Measurements from ENCODE around the gene KIAA0040. TPM values are rescaled to one million over a fixed set of nuclear protein-coding genes. Genes with fewer than 3 reads are reported as not detected.

KIAA0040 gene
- total RNA-seq, 6 donors from 2014 or later: 23.0 to 58.7 (median 36.1) TPM

DNA sequence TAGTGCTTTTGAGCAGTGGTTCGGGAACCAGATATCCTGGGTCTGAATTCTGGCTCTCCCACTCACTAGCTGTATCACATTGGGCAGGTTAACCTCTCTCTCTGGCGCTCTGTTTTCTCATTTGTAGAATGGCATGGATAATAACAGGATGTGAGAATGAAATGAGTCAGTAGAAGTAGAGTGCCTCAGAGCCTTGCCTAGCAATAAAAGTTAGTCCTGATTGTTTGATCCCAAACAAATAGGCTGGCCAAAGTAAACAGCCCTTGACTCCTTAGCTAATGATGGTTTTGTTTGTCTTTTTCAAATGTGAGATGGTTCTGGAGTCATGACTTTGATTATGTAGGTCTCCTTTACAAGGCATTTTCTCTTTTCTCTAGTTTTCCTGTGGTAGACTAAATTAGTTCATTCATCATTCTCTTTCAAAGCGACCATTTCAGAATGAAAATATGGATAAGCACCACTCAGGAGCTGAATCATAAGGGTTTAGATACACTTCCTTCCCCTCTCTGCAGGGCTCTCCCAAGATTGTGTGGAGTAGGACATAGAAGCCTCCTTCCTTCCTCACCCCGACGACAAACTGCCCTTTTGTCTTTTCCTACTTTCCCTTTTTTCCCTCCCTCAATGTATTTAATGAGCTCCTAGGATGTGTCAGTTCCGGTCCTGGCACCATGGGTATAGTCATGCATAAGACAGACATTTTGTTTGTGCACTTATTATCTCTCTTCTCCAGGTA is 23.1 kb downstream of the KIAA0040 start:
- H3K4me3 ChIP-seq: no peak overlapping the region
- WGBS, 2 donors: 58 to 61% methylated on average over 6 of the region's 6 CpGs
- peaks cover 16 to 72% (median 22%) of the 10 kb centered on the region in 4 donors for H3K36me3 ChIP-seq
- H3K9me3 ChIP-seq: no peaks in the 10 kb centered on the region
- no peak for TF ChIP-seq POLR2A (IDR thresholded peaks at IDR 0.05)
- TF ChIP-seq, protein P1, sequence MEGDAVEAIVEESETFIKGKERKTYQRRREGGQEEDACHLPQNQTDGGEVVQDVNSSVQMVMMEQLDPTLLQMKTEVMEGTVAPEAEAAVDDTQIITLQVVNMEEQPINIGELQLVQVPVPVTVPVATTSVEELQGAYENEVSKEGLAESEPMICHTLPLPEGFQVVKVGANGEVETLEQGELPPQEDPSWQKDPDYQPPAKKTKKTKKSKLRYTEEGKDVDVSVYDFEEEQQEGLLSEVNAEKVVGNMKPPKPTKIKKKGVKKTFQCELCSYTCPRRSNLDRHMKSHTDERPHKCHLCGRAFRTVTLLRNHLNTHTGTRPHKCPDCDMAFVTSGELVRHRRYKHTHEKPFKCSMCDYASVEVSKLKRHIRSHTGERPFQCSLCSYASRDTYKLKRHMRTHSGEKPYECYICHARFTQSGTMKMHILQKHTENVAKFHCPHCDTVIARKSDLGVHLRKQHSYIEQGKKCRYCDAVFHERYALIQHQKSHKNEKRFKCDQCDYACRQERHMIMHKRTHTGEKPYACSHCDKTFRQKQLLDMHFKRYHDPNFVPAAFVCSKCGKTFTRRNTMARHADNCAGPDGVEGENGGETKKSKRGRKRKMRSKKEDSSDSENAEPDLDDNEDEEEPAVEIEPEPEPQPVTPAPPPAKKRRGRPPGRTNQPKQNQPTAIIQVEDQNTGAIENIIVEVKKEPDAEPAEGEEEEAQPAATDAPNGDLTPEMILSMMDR (IDR thresholded peaks at IDR 0.05): no peak
- H3K4me1 ChIP-seq: peaks cover 11 to 27% (median 22%) of the 10 kb centered on the region in 4 donors
- no peaks in the 10 kb centered on the region for H3K27me3 ChIP-seq
- no peak for DNase-seq
- no peak for ATAC-seq (ENCODE audit: low FRiP score in 2 of 2)
- peak overlapping the region in 1 of 4 donors; percentile 46 for H3K27ac ChIP-seq

DNA sequence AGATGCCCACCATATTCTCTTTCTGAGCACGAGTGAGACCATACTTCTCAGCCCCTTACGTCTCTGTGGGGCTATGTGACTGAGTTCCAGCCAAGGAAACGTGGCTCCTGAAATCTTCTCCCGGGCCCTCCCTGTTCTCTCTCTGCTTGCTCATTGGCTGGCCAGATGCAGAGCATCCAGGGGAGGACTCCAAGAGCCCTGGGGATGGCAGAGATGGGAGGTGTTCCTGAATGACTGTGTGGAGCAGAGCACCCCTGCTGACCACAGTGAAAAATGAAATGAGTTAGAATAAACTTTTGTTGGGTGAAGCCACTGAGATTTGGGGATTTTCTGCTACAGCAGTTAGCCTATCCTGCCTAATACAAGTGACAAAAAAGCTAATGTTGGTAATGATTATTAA is 23.8 kb downstream of the KIAA0040 start:
- peak overlapping the region in 1 of 4 donors; percentile 46 for H3K27ac ChIP-seq

DNA sequence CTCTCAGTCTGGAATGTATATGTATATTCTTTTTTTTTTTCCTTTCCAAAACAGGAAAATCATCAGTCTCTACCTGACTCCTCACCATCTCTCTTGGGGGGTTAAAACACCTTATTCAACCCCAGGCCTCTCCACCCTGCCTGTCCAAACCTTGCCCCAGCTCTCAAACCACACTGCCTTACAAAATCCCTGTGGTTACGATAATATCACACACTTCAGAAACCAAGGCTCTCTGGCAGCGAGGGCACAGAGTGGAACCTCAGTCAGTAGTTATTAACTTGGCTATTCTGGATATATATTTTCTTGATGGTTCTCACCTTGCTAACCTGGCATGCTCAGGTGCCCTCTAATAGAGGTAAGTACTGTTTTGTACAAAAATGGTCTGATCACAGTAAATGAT is 24.7 kb downstream of the KIAA0040 start:
- no peak overlapping the region for H3K4me3 ChIP-seq
- peak overlapping the region in 1 of 4 donors; percentile 15 for H3K27ac ChIP-seq
- H3K4me1 ChIP-seq: peaks cover 7 to 26% (median 20%) of the 10 kb centered on the region in 4 donors
- ATAC-seq (ENCODE audit: low FRiP score in 2 of 2) (no peak), DNase-seq (no peak)
- no peaks in the 10 kb centered on the region for H3K9me3 ChIP-seq
- H3K36me3 ChIP-seq: peaks cover 20 to 74% (median 37%) of the 10 kb centered on the region in 4 donors
- WGBS, 2 donors: 81 to 85% methylated on average over 2 of the region's 2 CpGs
- H3K27me3 ChIP-seq: no peaks in the 10 kb centered on the region
- TF ChIP-seq, protein P1 (IDR thresholded peaks at IDR 0.05): no peak
- TF ChIP-seq POLR2AphosphoS5 (IDR thresholded peaks at IDR 0.05): no peak
- TF ChIP-seq EP300 (IDR thresholded peaks at IDR 0.05): no peak
- no peak for TF ChIP-seq POLR2A (IDR thresholded peaks at IDR 0.05)

More for the DNA sequence above, 23.8 kb downstream of the KIAA0040 start:
- H3K36me3 ChIP-seq: peaks cover 19 to 74% (median 28%) of the 10 kb centered on the region in 4 donors
- no peak overlapping the region for H3K4me3 ChIP-seq
- no peak for ATAC-seq (ENCODE audit: low FRiP score in 2 of 2)
- no peaks in the 10 kb centered on the region for H3K9me3 ChIP-seq
- TF ChIP-seq POLR2AphosphoS5 (IDR thresholded peaks at IDR 0.05) (no peak), EP300 (IDR thresholded peaks at IDR 0.05) (no peak)
- no peak for DNase-seq
- H3K27me3 ChIP-seq: no peaks in the 10 kb centered on the region
- 88 to 94% methylated on average over 4 of the region's 4 CpGs for WGBS, 2 donors
- peaks cover 7 to 26% (median 17%) of the 10 kb centered on the region in 4 donors for H3K4me1 ChIP-seq

GRCh38 chr1:175166746-175167145 is 25.8 kb downstream of the KIAA0040 start:
- TF ChIP-seq, protein P1 (IDR thresholded peaks at IDR 0.05): no peak
- TF ChIP-seq POLR2A (IDR thresholded peaks at IDR 0.05): no peak
- TF ChIP-seq EP300 (IDR thresholded peaks at IDR 0.05): no peak
- TF ChIP-seq POLR2AphosphoS5 (IDR thresholded peaks at IDR 0.05): no peak
- H3K36me3 ChIP-seq: peaks cover 20 to 75% (median 44%) of the 10 kb centered on the region in 4 donors
- no peaks in the 10 kb centered on the region for H3K9me3 ChIP-seq
- WGBS, 2 donors: 84 to 89% methylated on average over 5 of the region's 5 CpGs
- DNase-seq (no peak), ATAC-seq (ENCODE audit: low FRiP score in 2 of 2) (no peak)
- peaks cover 7 to 26% (median 20%) of the 10 kb centered on the region in 4 donors for H3K4me1 ChIP-seq
- H3K4me3 ChIP-seq: no peak overlapping the region
- H3K27ac ChIP-seq: peak overlapping the region in 1 of 4 donors; percentile 15
- no peaks in the 10 kb centered on the region for H3K27me3 ChIP-seq

- no peak for ATAC-seq (ENCODE audit: low FRiP score in 2 of 2)
- no peak for DNase-seq
- no peaks in the 10 kb centered on the region for H3K27me3 ChIP-seq
- no peaks in the 10 kb centered on the region for H3K9me3 ChIP-seq
- no peak overlapping the region for H3K27ac ChIP-seq
- TF ChIP-seq, protein P1 (IDR thresholded peaks at IDR 0.05): no peak
- TF ChIP-seq POLR2AphosphoS5 (IDR thresholded peaks at IDR 0.05) (no peak), EP300 (IDR thresholded peaks at IDR 0.05) (no peak), POLR2A (IDR thresholded peaks at IDR 0.05) (no peak)
- H3K36me3 ChIP-seq: peaks cover 28 to 88% (median 60%) of the 10 kb centered on the region in 4 donors
- peaks cover 2 to 18% (median 13%) of the 10 kb centered on the region in 4 donors for H3K4me1 ChIP-seq
- WGBS, 2 donors: 80 to 91% methylated on average over 2 of the region's 2 CpGs
- no peak overlapping the region for H3K4me3 ChIP-seq
Observed at GRCh38 chr1:175164751-175165150, 27.8 kb downstream of the KIAA0040 start.
